Uterus (tissue), 4 donors: ENCODE measurements around the gene RFX8. TPM values are rescaled to one million over a fixed set of nuclear protein-coding genes. Genes with fewer than 3 reads are reported as not detected.

ENCODE experiments used
- DNase-seq, 2 donors: peaks; one replicate each; pipeline ENCODE4 v3.0.0-alpha.2; 2019 to 2020
- H3K27ac ChIP-seq, 2 donors: fragments of 200-600 bp; sonication (generic); 1 replicate in 1 of 2; 2 replicates in 1 of 2; pipeline ENCODE4 v1.5.1; 2016 to 2018
- H3K27me3 ChIP-seq, 2 donors: fragments of 200-600 bp; sonication (generic); one replicate each; pipeline ENCODE4 v1.5.1; 2018 to 2019; ENCODE audit warnings: control low read depth in 1 of 2
- H3K36me3 ChIP-seq, 2 donors: fragments of 200-600 bp; sonication (generic); one replicate each; pipeline ENCODE4 v1.5.1; 2019; ENCODE audit warnings: control low read depth in 1 of 2
- H3K4me1 ChIP-seq, 2 donors: fragments of 200-600 bp; sonication (generic); one replicate each; pipeline ENCODE4 v1.5.1; 2018 to 2019; ENCODE audit warnings: control low read depth in 1 of 2
- H3K4me3 ChIP-seq, 2 donors: fragments of 200-600 bp; sonication (generic); 1 replicate in 1 of 2; 2 replicates in 1 of 2; pipeline ENCODE4 v1.5.1; 2018 to 2019; ENCODE audit warnings: mild to moderate bottlenecking in 1 of 2
- H3K9me3 ChIP-seq, 2 donors: fragments of 200-600 bp; sonication (generic); one replicate each; pipeline ENCODE4 v1.5.1; 2019; ENCODE audit warnings: control low read depth in 1 of 2
- POLR2A ChIP-seq, 2 donors: fragments of 450-650 bp; IDR thresholded peaks; one replicate each; pipeline ENCODE4 v1.6.1; 2016; ENCODE audit warnings: antibody characterized with exemption in 2 of 2, mild to moderate bottlenecking in 1 of 2, moderate library complexity in 1 of 2
- intact Hi-C: fragments of 100-400 bp; cut with DNase I; formaldehyde crosslinking; loops from one replicate; pipeline ENCODE4 v1.15.1; 2023; ENCODE audit warnings: low total_unique reads
- total RNA-seq, 4 donors: library from RNA; depleted of rRNA in 3 of 4; stranded (reverse); fragments of >200 nt in 3 of 4; gene quantifications; one replicate each; pipeline versions ENCODE4 v1.1.0 to v1.2.4, GENCODE V29; 2014 to 2023
- TF ChIP-seq, protein P1 (sequence below), 4 experiments: fragments of 200-600 bp in 2 of 4; fragments of 450-650 bp in 2 of 4; sonication (generic) in 2 of 4; IDR thresholded peaks; one replicate each; pipeline ENCODE4 v1.5.1; 2016 to 2019; ENCODE audit warnings: antibody characterized with exemption in 4 of 4, mild to moderate bottlenecking in 2 of 4, moderate library complexity in 1 of 4
- donor health status: DM: yes; HTN: yes; CAD: no.

The RFX8 gene
- total RNA-seq, 4 donors from 2014 or later, result 0.51 to 1.4 (median 1.1) TPM; not detected in 1

DNA sequence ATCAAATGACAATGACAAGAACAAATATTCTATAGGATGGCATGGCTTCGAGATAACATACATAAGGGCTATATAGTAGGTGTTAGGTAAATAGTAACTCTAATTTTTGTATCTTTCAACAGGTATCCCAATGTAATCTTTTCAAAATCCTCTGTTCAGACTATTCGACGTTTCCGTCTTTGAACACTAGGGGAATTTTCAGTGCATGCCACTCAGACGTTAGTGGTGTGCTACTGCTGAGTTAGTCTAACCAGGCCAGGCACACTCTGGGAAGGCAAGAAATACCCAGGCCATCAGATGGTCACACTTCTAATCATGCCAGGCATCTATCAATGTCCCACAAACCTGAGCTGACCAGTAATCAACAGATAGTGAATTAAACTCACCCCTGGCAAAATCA, 73.0 kb downstream of the RFX8 start:
- Histone ChIP-seq H3K4me3 (no peak overlapping the region), H3K4me1 (no peaks in the 10 kb centered on the region), H3K27ac (no peak overlapping the region), H3K27me3 (no peaks in the 10 kb centered on the region), H3K9me3 (no peaks in the 10 kb centered on the region), H3K36me3 (no peaks in the 10 kb centered on the region)
- TF ChIP-seq, protein P1, sequence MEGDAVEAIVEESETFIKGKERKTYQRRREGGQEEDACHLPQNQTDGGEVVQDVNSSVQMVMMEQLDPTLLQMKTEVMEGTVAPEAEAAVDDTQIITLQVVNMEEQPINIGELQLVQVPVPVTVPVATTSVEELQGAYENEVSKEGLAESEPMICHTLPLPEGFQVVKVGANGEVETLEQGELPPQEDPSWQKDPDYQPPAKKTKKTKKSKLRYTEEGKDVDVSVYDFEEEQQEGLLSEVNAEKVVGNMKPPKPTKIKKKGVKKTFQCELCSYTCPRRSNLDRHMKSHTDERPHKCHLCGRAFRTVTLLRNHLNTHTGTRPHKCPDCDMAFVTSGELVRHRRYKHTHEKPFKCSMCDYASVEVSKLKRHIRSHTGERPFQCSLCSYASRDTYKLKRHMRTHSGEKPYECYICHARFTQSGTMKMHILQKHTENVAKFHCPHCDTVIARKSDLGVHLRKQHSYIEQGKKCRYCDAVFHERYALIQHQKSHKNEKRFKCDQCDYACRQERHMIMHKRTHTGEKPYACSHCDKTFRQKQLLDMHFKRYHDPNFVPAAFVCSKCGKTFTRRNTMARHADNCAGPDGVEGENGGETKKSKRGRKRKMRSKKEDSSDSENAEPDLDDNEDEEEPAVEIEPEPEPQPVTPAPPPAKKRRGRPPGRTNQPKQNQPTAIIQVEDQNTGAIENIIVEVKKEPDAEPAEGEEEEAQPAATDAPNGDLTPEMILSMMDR (IDR thresholded peaks at IDR 0.05), result no peak
- TF ChIP-seq POLR2A (IDR thresholded peaks at IDR 0.05), result no peak
- intact Hi-C loops, result no loop called here
- DNase-seq, result no peak

DNA sequence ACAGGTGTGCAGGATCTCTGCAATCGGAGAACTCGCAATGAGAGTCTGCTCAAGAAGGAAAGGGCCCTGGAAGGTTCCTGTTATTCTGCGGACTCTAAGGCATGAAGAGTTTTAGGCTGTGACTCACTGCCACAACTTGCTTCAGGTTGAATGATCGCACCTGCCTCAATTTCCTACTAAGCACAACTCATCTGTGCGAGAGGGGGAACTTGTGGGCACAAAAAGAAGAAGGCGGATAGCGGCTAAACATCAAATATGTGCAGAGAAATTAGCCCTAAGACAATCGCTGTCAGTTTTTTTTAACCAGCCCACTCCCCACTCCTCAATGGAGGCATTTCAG, 73.6 kb downstream of the RFX8 start:
- Histone ChIP-seq H3K4me3 (no peak overlapping the region), H3K27ac (no peak overlapping the region), H3K4me1 (no peaks in the 10 kb centered on the region), H3K27me3 (no peaks in the 10 kb centered on the region), H3K36me3 (no peaks in the 10 kb centered on the region), H3K9me3 (no peaks in the 10 kb centered on the region)
- TF ChIP-seq POLR2A (IDR thresholded peaks at IDR 0.05), result no peak
- TF ChIP-seq, protein P1 (IDR thresholded peaks at IDR 0.05), result no peak
- no peak for DNase-seq
- intact Hi-C loops, result no loop called here

DNA sequence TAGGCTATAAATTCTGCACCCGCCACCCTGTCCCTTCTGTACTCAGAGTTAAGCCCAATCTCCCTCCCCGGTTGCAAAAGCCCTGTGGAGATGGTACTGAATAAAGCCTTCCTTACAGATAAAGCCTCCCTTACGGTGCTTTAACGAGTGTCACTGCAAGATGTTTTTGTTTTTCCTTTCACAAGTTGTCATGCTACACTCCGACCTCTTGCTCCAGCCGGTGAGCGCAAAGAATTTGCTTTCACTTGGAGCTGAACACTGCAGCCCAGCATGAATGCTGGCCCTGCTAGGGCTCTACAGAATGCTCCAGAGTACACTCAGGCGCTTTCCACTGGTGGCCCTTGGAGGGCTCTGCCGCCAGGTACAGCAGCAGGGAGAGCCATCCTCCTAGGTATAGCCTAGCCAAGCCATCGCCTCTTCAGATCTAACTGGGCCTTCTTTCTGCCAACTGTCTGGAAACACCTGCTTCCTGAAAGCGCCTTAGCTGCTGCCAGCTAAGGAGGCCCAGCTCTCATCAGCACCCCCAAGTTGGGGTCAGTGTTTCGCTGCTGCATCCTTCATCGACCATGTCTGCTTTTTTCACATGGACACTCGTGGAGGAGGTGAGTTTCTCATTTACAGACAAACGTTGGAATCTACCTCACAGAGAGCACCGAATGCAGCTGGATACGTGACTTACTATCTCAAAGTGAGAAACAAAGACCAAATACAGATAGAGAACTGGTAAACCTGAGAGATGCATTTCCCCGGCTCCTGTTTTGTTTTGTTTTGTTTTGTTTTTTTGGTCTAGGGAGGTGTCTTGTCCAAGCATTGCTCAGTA, 74.2 kb downstream of the RFX8 start:
- H3K4me3 ChIP-seq, result no peak overlapping the region
- H3K36me3 ChIP-seq, result no peaks in the 10 kb centered on the region
- no peaks in the 10 kb centered on the region for H3K9me3 ChIP-seq
- intact Hi-C loops, result no loop called here
- TF ChIP-seq, protein P1 (IDR thresholded peaks at IDR 0.05), result no peak
- TF ChIP-seq POLR2A (IDR thresholded peaks at IDR 0.05), result no peak
- no peak for DNase-seq
- no peaks in the 10 kb centered on the region for H3K27me3 ChIP-seq
- no peak overlapping the region for H3K27ac ChIP-seq
- H3K4me1 ChIP-seq, result no peaks in the 10 kb centered on the region

DNA sequence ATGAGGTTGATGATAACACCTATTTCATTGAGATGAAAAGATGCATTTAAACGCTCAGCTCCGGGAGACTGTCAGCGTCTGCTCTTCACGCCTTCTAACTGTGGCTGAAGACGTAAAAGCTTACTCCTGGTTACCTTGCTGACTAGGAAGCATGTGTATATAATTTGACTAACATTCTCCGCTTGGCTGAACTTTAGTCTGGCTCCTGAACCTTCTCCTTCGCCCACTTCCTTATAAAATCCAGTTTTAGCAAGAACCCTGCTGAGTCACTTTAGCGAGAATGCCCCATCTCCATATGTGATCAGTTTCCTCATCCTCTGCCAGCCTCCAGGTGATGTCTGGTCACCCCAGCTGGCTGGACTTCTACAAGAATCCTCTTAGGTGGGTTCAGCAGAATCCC, 74.9 kb downstream of the RFX8 start:
- no peak overlapping the region for H3K27ac ChIP-seq
- H3K27me3 ChIP-seq, result no peaks in the 10 kb centered on the region
- no peaks in the 10 kb centered on the region for H3K36me3 ChIP-seq
- no peak for DNase-seq
- intact Hi-C loops, result no loop called here
- H3K4me1 ChIP-seq, result no peaks in the 10 kb centered on the region
- no peaks in the 10 kb centered on the region for H3K9me3 ChIP-seq
- H3K4me3 ChIP-seq, result no peak overlapping the region
- no peak for TF ChIP-seq POLR2A (IDR thresholded peaks at IDR 0.05)
- TF ChIP-seq, protein P1 (IDR thresholded peaks at IDR 0.05), result no peak

DNA sequence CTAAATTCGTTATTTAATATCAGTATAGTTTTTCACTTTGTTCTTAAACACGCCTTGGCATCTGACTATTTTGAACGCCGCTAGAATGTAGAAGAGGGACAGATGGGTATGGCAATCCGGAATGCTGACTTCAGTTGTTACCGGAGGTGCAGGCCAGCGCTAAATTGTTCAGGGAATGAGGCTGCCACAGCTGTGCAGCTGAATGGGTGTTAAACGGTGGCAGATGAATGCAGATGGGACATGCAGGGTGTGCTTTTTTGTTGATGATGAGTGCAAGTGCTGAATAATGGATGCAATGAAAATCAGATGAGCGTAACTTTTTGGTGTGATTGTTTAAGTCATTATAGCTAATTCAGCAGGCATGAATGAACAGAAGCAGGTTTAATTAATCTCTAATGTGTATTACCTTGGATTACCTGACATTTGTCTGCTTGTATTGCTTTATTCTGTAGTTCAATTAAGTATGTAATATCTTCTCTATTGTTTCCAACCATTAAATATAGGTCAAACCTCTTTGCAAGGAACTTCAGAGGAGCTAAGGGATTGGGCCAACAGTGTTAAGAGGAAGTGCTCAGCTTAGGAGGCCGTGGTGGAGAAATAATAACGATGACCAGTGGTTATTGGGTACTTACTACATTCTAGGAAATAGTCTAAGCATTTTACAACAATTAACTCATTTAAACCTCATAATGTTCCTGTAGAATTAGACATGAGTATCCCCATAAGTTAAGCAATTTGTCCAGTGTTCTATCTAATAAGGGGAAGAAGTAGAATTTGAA, 75.7 kb downstream of the RFX8 start:
- no peak for DNase-seq
- Histone ChIP-seq H3K36me3 (no peaks in the 10 kb centered on the region), H3K27ac (no peak overlapping the region), H3K27me3 (no peaks in the 10 kb centered on the region), H3K4me1 (no peaks in the 10 kb centered on the region), H3K4me3 (no peak overlapping the region), H3K9me3 (no peaks in the 10 kb centered on the region)
- intact Hi-C loops, result no loop called here
- TF ChIP-seq, protein P1 (IDR thresholded peaks at IDR 0.05), result no peak
- no peak for TF ChIP-seq POLR2A (IDR thresholded peaks at IDR 0.05)
